ENCODE results near the gene OR13C2. TPM values are rescaled to one million over a fixed set of nuclear protein-coding genes. Genes with fewer than 3 reads are reported as not detected.
A peak's percentile ranks its signal among the peaks of the same experiment; 100 is the strongest.
"Not testable (repeated sequence)": the region's sequence is repeated elsewhere in the genome, so short reads cannot be mapped to it uniquely, and the experiment has no call there.

OR13C2 gene, protein sequence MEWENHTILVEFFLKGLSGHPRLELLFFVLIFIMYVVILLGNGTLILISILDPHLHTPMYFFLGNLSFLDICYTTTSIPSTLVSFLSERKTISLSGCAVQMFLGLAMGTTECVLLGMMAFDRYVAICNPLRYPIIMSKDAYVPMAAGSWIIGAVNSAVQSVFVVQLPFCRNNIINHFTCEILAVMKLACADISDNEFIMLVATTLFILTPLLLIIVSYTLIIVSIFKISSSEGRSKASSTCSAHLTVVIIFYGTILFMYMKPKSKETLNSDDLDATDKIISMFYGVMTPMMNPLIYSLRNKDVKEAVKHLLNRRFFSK
- total RNA-seq, result not detected

DNA sequence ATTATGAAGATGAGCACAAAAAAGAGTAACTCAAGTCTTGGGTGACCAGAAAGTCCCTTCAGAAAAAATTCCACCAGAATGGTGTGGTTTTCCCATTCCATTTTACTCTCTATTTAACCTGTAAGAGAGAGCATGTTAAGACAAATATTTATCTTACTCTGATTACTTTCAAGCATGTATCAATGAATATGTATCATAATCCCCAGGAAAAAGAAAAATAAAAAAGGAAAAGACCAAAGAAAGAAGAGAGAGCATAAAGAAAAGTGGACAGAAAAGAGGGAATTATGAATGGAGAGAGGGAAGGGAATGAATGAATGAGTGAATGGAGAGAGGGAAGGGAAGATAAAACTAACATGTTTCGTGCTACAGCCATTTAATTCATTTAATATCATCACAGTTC, at the start of gene OR13C2:
OR13C2 (minus strand) TSS at position 101 of the 400 bp plus-strand sequence; CDS start at position 101, 0 bp downstream.
- H3K9me3 Mint-ChIP-seq; ATAC-seq; DNase-seq (ENCODE audit: low spot score in 2 of 2); H3K36me3 Mint-ChIP-seq; H3K27ac Mint-ChIP-seq: not testable (repeated sequence)

DNA sequence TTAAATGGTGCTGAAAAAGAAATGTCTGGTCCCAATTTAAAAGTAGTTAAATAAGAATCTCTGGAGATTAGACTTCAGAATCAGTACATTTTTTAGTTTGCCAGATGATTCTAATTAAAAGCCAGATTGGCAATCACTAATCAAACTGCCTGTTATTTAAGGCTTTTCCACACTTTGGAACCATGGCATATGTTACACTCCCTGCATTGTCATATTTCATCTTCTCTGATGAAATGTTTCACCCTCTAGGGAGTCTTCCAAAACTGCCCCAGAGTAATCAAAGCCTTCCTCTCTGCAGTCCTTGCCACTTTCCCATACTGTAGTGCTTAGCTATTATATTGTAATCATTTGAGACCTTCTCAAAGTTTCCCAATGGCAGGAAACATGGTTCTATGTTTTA, 30.0 kb upstream of the OR13C2 start:
- peaks cover 10 to 14% of the 10 kb centered on the region in 2 donors for H3K9me3 Mint-ChIP-seq
- no peak for ATAC-seq
- no peak for DNase-seq (ENCODE audit: low spot score in 2 of 2)
- no peak overlapping the region for H3K27ac Mint-ChIP-seq
- H3K36me3 Mint-ChIP-seq, result peaks cover 0 to 13% of the 10 kb centered on the region in 2 donors

DNA sequence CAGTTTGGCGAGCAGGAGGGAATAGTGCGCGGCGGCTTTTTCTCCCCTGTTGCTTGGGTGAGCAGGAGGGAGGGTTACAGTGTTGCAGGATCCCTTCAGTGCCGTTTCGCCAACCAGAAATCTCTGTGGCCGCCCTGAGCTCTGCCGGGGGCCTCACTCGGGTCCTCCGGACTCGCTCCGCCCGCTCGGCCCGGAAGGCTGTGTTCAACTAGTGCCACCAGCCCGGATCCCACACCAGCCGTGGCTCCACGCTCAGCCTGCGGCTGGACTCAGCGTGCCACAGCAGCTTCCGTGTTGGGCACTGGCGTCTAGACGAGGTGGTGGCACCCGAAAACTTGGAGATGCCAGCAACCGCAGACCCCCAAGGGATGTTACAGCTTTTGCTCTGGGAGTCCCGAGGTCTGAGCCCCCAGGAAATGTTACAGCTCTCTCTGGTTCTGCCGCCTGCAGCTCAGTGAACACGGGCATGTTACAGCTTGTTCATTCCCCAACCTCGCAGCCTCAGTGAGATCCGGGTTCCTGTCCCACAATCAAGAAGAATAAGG, 28.6 kb upstream of the OR13C2 start:
- H3K27ac Mint-ChIP-seq, result no peak overlapping the region
- peaks cover 0 to 13% of the 10 kb centered on the region in 2 donors for H3K36me3 Mint-ChIP-seq
- ATAC-seq, result no peak
- no peak for DNase-seq (ENCODE audit: low spot score in 2 of 2)
- peaks cover 9 to 10% of the 10 kb centered on the region in 2 donors for H3K9me3 Mint-ChIP-seq

DNA sequence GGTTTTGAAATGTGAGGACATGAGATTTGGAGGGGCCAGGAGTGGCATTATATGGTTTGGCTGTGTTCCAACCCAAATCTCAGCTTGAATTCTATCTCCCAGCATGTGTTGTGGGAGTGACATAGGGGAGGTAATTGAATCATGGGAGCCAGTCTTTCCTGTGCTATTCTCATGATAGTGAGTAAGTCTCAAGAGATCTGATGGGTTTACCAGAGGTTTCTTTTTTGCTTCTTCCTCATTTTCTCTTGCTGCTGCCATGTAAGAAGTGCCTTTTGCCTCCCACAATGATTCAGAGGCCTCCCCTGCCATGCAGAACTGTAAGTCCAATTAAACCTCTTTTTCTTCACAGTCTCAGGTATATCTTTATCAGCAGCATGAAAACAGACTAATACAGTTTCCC, 20.5 kb upstream of the OR13C2 start:
- not testable (repeated sequence) for DNase-seq (ENCODE audit: low spot score in 2 of 2); H3K9me3 Mint-ChIP-seq; ATAC-seq; H3K27ac Mint-ChIP-seq; H3K36me3 Mint-ChIP-seq

DNA sequence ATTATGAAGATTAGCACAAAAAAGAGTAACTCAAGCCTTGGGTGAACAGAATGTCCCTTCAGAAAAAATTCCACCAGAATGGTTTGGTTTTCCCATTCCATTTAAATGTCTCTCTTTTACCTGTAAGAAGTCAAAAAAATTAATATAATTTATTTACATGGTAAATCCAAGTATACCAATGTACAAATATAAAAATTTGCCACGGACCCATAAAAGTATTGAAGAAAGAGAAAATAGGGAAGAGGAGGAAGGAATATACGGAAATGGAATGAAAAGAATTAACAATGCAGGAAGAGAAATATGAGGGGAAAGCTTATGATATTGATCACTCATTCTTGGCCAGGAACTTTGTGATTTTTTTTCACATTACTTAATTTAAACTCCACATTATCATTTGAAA, 12.7 kb upstream of the OR13C2 start, which contains the start of gene OR13C9:
OR13C9 (minus strand) TSS at position 101 of the 400 bp plus-strand sequence; CDS start at position 101, 0 bp downstream.
- no peaks in the 10 kb centered on the region for H3K9me3 Mint-ChIP-seq
- no peak for ATAC-seq
- no peaks in the 10 kb centered on the region for H3K36me3 Mint-ChIP-seq
- H3K27ac Mint-ChIP-seq, result no peak within 1 kb of the TSS
- DNase-seq (ENCODE audit: low spot score in 2 of 2), result no peak

- ATAC-seq (no peak), DNase-seq (ENCODE audit: low spot score in 2 of 2) (no peak)
- Mint-ChIP-seq H3K27ac (no peak overlapping the region), H3K9me3 (no peaks in the 10 kb centered on the region), H3K36me3 (no peaks in the 10 kb centered on the region)
Measured at GRCh38 chr9:104617418-104617817, 12.0 kb upstream of the OR13C2 start.

GRCh38 chr9:104611213-104611612, 5.8 kb upstream of the OR13C2 start:
- H3K9me3 Mint-ChIP-seq, result no peaks in the 10 kb centered on the region
- H3K27ac Mint-ChIP-seq, result no peak overlapping the region
- no peaks in the 10 kb centered on the region for H3K36me3 Mint-ChIP-seq
- DNase-seq (ENCODE audit: low spot score in 2 of 2) (no peak), ATAC-seq (no peak)

GRCh38 chr9:104608336-104608735, 2.9 kb upstream of the OR13C2 start:
- DNase-seq (ENCODE audit: low spot score in 2 of 2) (no peak), ATAC-seq (no peak)
- Mint-ChIP-seq H3K9me3 (no peaks in the 10 kb centered on the region), H3K27ac (no peak overlapping the region), H3K36me3 (no peaks in the 10 kb centered on the region)

GRCh38 chr9:104606152-104606551, 725 bp upstream of the OR13C2 start:
- no peak for ATAC-seq
- H3K36me3 Mint-ChIP-seq, result no peaks in the 10 kb centered on the region
- no peaks in the 10 kb centered on the region for H3K9me3 Mint-ChIP-seq
- DNase-seq (ENCODE audit: low spot score in 2 of 2), result no peak
- H3K27ac Mint-ChIP-seq, result no peak overlapping the region

DNA sequence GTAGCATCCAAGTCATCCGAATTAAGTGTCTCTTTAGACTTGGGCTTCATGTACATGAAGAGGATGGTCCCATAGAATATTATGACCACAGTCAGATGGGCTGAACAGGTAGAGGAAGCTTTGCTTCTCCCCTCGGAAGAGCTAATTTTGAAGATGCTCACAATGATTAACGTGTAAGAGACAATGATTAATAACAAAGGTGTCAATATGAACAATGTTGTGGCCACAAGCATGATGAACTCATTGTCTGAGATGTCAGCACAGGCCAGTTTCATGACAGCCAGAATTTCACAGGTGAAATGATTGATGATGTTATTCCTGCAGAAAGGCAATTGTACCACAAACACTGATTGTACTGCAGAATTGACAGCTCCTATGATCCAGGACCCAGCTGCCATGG, 626 bp downstream of the OR13C2 start:
- Mint-ChIP-seq H3K27ac (no peak overlapping the region), H3K9me3 (no peaks in the 10 kb centered on the region), H3K36me3 (no peaks in the 10 kb centered on the region)
- peak in 1 of 2 donors; percentile 9 for ATAC-seq
- DNase-seq (ENCODE audit: low spot score in 2 of 2), result no peak

DNA sequence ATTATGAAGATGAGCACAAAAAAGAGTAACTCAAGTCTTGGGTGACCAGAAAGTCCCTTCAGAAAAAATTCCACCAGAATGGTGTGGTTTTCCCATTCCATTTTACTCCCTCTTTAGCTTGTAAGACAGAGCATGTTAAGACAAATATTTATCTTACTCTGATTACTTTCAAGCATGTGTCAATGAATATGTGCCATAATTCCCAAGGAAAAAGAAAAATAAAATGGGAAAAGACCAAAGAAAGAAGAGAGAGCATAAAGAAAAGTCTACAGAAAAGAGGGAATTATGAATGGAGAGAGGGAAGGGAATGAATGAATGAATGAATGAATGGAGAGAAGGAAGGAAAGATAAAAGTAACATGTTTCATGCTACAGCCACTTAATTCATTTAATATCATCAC, 6.1 kb downstream of the OR13C2 start, which contains the start of gene OR13C5:
OR13C5 (minus strand) TSS at position 101 of the 400 bp plus-strand sequence; CDS start at position 101, 0 bp downstream.
- not testable (repeated sequence) for DNase-seq (ENCODE audit: low spot score in 2 of 2); H3K36me3 Mint-ChIP-seq; ATAC-seq; H3K9me3 Mint-ChIP-seq; H3K27ac Mint-ChIP-seq

- not testable (repeated sequence) for H3K27ac Mint-ChIP-seq; H3K9me3 Mint-ChIP-seq; ATAC-seq; H3K36me3 Mint-ChIP-seq; DNase-seq (ENCODE audit: low spot score in 2 of 2)
Measured at GRCh38 chr9:104598749-104599148, 6.7 kb downstream of the OR13C2 start.

GRCh38 chr9:104589626-104590025, 15.8 kb downstream of the OR13C2 start:
- DNase-seq (ENCODE audit: low spot score in 2 of 2) (no peak), ATAC-seq (no peak)
- Mint-ChIP-seq H3K9me3 (peaks cover 0 to 4% of the 10 kb centered on the region in 2 donors), H3K36me3 (no peaks in the 10 kb centered on the region), H3K27ac (no peak overlapping the region)

GRCh38 chr9:104586496-104587180, 18.8 kb downstream of the OR13C2 start:
- ATAC-seq, result no peak
- no peak for DNase-seq (ENCODE audit: low spot score in 2 of 2)
- H3K27ac Mint-ChIP-seq, result no peak overlapping the region
- H3K9me3 Mint-ChIP-seq, result no peaks in the 10 kb centered on the region
- no peaks in the 10 kb centered on the region for H3K36me3 Mint-ChIP-seq

GRCh38 chr9:104580562-104580961, 24.9 kb downstream of the OR13C2 start:
- Mint-ChIP-seq H3K9me3 (no peaks in the 10 kb centered on the region), H3K27ac (no peak overlapping the region), H3K36me3 (no peaks in the 10 kb centered on the region)
- ATAC-seq (no peak), DNase-seq (ENCODE audit: low spot score in 2 of 2) (no peak)

DNA sequence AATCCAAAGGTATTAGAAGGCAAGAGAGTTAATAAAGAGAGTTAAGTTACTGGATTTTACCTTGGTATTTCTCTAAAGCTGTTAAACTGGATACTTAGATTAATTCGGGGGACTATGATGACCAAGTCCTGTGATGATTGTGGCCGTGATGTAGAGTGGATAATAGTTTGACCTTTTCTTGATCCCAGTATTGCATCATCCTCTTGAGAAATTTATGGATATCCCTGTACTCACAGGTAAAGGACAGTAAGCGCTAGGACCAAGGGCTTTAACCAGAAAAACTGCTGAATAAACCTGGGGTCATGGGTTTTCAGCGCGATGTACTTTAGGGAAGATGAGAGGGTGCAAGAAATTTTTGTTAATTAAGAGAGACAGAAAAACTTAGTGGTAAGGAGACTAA, 28.2 kb downstream of the OR13C2 start:
- Mint-ChIP-seq H3K27ac (no peak overlapping the region), H3K36me3 (no peaks in the 10 kb centered on the region), H3K9me3 (peaks cover 4 to 5% of the 10 kb centered on the region in 2 donors)
- DNase-seq (ENCODE audit: low spot score in 2 of 2) (no peak), ATAC-seq (no peak)

GRCh38 chr9:104575456-104575855, 30.0 kb downstream of the OR13C2 start:
- Mint-ChIP-seq H3K36me3 (no peaks in the 10 kb centered on the region), H3K9me3 (peaks cover 7 to 10% of the 10 kb centered on the region in 2 donors), H3K27ac (no peak overlapping the region)
- ATAC-seq (no peak), DNase-seq (ENCODE audit: low spot score in 2 of 2) (no peak)

Measured in activated naive CD4-positive, alpha-beta T cell treated with anti-CD3 and anti-CD28 coated beads, Interleukin-2, amount 50 U/mL, for 72 hours (primary cell).